DMS 273 (cell line): Measurements from ENCODE around the gene EVPLL.
"Not testable (repeated sequence)": the region's sequence is repeated elsewhere in the genome, so short reads cannot be mapped to it uniquely, and the experiment has no call there.

ENCODE experiments used
- DNase-seq: peaks from one replicate; lab custom pipeline; 2025; ENCODE audit not compliant: unreplicated experiment; lab: John Stamatoyannopoulos, UW

EVPLL gene

DNA sequence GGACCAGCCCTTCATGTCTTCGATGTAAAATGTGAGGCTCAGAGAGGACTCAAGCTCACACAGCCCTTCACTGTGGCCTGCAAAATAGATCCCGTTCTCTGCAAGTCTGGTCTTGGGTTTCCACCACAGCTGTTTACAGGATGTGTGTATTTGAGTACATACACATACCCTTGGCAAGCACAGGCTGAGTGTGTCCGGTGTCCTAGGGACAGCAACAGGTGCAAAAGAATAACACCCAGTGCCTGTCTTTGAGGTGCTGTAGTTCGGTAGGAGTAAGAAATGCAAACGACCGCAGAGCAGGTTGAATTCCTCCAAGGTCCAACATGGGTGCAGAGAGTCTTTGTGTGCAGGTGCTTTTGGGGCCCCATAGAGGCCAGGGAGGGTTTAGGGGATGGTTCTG, 44.9 kb downstream of the EVPLL start:
- DNase-seq = not testable (repeated sequence)

DNA sequence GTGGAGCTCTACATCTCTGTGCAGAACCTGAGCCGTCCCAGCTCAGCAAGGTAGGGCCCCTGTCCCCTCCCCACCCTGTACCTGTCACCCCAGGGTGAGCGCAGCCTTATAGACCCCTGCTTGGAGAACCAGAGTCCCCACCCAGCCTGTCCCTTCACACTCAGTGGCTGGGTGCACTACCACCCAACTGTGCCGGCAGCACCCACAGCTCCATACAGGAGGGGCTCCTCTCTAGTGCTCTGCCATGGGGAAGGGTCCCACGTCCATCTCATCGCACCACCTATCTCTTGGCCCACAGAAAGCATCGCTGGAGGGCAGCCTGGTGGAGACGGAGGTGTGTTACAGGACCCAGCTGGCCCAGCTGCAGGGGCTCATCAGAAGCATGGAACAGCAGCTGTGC, 45.4 kb downstream of the EVPLL start:
- DNase-seq = not testable (repeated sequence)

DNA sequence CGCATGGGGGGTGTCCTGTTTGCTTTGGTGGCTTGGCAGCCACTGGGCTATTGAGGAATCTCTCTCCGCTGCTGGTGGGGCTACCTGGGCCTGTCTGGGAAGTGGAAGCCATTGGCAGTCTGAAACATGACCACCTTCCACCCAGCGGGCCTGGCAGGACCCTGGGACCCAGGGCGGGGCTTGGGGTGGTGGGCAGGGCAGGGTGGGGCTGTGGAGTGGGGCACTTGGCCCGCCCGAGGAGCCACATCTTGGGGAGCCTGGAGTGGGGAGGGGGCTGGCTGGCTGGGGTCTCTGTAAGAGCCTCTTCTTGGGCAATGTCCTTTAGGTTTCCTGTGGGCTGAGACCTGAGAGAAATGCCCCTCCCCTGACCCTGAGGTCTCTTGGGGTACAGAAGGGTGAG, 48.0 kb downstream of the EVPLL start:
- DNase-seq = not testable (repeated sequence)

DNA sequence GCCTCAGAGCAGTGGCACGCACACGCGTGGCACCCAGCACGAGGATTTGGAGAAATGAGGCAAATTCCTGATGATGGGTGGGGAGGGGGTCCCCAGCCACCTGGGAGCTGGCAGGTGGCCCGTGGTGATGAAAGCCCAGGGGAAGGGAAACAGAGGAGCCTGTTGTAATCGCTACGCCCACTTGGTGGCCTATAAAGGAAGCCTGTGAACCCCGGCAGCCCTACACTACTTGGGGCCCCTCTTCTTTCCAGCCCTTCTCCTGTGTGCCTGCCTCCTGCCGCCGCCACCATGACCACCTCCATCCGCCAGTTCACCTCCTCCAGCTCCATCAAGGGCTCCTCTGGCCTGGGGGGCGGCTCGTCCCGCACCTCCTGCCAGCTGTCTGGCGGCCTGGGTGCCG, 49.1 kb downstream of the EVPLL start:
- not testable (repeated sequence) for DNase-seq

DNA sequence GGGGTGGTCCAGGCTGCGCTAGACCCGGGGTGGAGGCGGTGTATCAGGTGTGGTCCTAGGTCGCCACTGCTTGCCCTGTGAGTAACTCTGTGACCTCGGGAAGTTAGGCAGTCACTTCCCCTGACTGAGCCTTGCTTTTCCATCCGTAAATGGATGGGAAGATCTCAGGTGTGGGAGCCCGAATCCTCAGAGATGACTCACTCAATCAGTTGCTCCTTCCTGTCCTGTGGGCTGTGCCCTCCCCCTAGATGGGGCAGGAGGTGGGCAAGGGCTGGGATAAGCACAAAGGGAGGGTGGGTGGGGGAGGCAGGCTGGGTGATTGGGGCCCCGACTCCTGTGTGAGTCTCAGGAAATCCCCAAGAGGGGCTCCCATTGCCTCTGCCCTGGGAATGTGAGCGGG, 54.6 kb downstream of the EVPLL start:
- not testable (repeated sequence) for DNase-seq
